Peyer's patch (tissue), 4 donors: ENCODE results near the gene RBM39. TPM values are rescaled to one million over a fixed set of nuclear protein-coding genes. Genes with fewer than 3 reads are reported as not detected.
"Not testable (repeated sequence)": the region's sequence is repeated elsewhere in the genome, so short reads cannot be mapped to it uniquely, and the experiment has no call there.

Experiments
- DNase-seq, 3 donors: peaks; one replicate each; pipeline ENCODE4 v3.0.0-alpha.2; 2017 to 2019
- H3K27ac ChIP-seq, 4 donors: fragments of 200-600 bp; sonication (generic); one replicate each; pipeline ENCODE4 v1.5.1; 2016 to 2019
- H3K27me3 ChIP-seq, 2 donors: fragments of 200-600 bp; sonication (generic); one replicate each; pipeline ENCODE4 v1.5.1; 2019
- H3K36me3 ChIP-seq, 3 donors: fragments of 200-600 bp; sonication (generic); one replicate each; pipeline ENCODE4 v1.5.1; 2016 to 2019
- H3K4me1 ChIP-seq, 4 donors: fragments of 200-600 bp; sonication (generic); one replicate each; pipeline ENCODE4 v1.5.1; 2016 to 2019
- H3K4me3 ChIP-seq, 4 donors: fragments of 200-600 bp; sonication (generic); 1 replicate in 3 of 4; 2 replicates in 1 of 4; pipeline ENCODE4 v1.5.1; 2016 to 2019; ENCODE audit warnings: mild to moderate bottlenecking in 1 of 4
- H3K9me3 ChIP-seq, 4 donors: fragments of 200-600 bp; sonication (generic); one replicate each; pipeline ENCODE4 v1.5.1; 2016 to 2019; ENCODE audit warnings: mild to moderate bottlenecking in 1 of 4
- CTCF ChIP-seq, 6 experiments: fragments of 450-650 bp in 4 of 6; fragments of 200-600 bp in 2 of 6; sonication (generic) in 1 of 6; IDR thresholded peaks; one replicate each; pipeline ENCODE4 v1.5.1; 2017 to 2019; ENCODE audit warnings: antibody characterized with exemption in 6 of 6, mild to moderate bottlenecking in 3 of 6, moderate library complexity in 1 of 6
- POLR2A ChIP-seq, 2 donors: fragments of 450-650 bp; IDR thresholded peaks; one replicate each; pipeline ENCODE4 v1.5.1; 2017; ENCODE audit warnings: antibody characterized with exemption in 2 of 2, mild to moderate bottlenecking in 2 of 2, moderate library complexity in 2 of 2
- total RNA-seq, 4 donors: library from RNA; depleted of rRNA; stranded (reverse); fragments of >200 nt; gene quantifications; one replicate each; pipeline ENCODE4 v1.1.0, GENCODE V29; 2016

Gene RBM39
- total RNA-seq, 4 donors from 2014 or later, result 347 to 1,133 (median 466) TPM

DNA sequence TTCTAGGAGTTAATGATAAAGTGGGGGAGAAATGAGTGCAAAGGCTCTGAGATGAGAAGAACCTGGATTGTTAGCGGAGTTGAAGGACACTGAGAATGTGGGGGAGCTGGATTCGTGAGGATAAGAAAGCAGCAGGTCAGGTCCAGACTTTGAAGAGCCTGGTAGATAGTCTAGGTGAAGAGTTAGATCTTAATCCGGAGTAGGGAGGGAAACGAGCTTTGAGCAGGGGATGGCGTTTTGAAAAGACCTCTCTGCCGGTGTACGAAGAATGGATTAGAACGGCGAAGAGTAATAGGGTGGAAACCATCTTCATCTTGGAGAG lies 29.3 kb upstream of the RBM39 start:
- Histone ChIP-seq H3K27ac (peak overlapping the region; percentile 84 to 99 (median 94)), H3K4me3 (peak overlapping the region in 2 of 4 donors; percentile 67 to 87), H3K36me3 (no peaks in the 10 kb centered on the region), H3K4me1 (peaks cover 0 to 55% (median 32%) of the 10 kb centered on the region in 4 donors), H3K27me3 (no peaks in the 10 kb centered on the region), H3K9me3 (no peaks in the 10 kb centered on the region)
- no peak for TF ChIP-seq CTCF (IDR thresholded peaks at IDR 0.05)
- TF ChIP-seq POLR2A (IDR thresholded peaks at IDR 0.05), result no peak
- DNase-seq, result no peak

GRCh38 chr20:35768731-35769664 lies 26.9 kb upstream of the RBM39 start:
- Histone ChIP-seq H3K4me1 (peaks cover 0 to 45% (median 29%) of the 10 kb centered on the region in 4 donors), H3K27me3 (no peaks in the 10 kb centered on the region), H3K36me3 (no peaks in the 10 kb centered on the region), H3K9me3 (no peaks in the 10 kb centered on the region), H3K27ac (peak overlapping the region; percentile 84 to 95 (median 90)), H3K4me3 (no peak overlapping the region)
- TF ChIP-seq CTCF (IDR thresholded peaks at IDR 0.05) (no peak), POLR2A (IDR thresholded peaks at IDR 0.05) (peak; percentile 22 to 59)
- peak; percentile 68 to 94 (median 76) for DNase-seq

DNA sequence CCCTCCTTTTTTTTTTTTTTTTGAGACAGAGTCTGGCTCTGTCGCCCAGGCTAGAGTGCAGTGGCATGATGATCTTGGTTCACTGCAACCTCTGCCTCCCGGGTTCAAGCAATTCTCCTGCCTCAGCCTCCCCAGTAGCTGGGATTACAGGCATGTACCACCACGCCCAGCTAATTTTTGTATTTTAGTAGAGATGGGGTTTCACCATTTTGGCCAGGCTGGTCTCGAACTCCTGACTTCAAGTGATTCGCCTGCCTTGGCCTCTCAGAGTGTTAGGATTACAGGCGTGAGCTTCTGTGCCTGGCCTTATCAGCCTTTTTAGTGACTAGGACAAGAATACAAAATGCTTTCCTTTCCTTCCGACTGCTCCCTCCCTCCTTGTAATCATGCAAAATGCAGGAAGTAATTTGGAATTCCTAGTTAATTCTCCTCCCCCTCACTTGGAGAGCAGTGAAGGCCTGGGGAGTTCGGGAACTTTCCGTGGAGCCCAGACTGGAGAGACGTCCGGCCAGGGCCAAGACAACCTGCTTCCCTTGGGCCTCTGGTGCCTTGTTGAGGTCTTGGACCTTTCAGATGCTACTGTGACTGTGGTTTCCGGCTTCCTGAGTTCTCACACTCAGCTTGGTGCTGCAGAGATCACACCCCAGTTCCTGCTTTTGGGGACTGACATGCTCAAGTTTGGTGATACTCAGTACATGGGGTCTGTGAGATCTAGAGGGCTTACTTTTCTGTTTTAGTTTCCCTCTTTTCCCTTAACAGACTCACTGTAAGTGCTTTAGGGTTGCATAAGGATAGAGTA lies 25.8 kb upstream of the RBM39 start:
- H3K27me3 ChIP-seq, result no peaks in the 10 kb centered on the region
- peak; percentile 54 to 94 (median 90) for DNase-seq
- H3K9me3 ChIP-seq, result no peaks in the 10 kb centered on the region
- H3K27ac ChIP-seq, result peak overlapping the region; percentile 84 to 95 (median 90)
- H3K36me3 ChIP-seq, result no peaks in the 10 kb centered on the region
- no peak overlapping the region for H3K4me3 ChIP-seq
- peaks cover 0 to 37% (median 29%) of the 10 kb centered on the region in 4 donors for H3K4me1 ChIP-seq
- peak; percentile 35 to 52 for TF ChIP-seq POLR2A (IDR thresholded peaks at IDR 0.05)
- TF ChIP-seq CTCF (IDR thresholded peaks at IDR 0.05), result no peak

DNA sequence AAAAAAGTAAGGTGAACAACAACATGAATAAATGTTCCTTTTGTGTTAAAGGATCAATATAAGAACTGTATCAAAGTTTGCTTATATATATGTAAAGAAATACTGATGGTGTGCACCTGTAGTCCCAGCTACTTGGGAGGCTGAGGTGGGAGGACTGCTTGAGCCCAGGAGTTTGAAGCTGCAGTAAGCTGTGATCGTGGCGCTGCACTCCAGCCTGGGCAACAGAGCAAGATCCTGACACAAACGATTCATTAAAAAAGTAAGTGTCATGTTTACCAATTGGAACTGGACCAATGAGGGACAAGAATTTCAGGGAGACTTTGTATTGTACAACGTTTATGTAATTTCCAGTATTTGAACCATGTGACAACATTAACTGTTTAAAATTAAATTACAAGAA lies 24.8 kb upstream of the RBM39 start:
- Histone ChIP-seq H3K27me3 (no peaks in the 10 kb centered on the region), H3K36me3 (no peaks in the 10 kb centered on the region), H3K27ac (peak overlapping the region; percentile 84 to 95 (median 90)), H3K4me1 (peaks cover 0 to 34% (median 29%) of the 10 kb centered on the region in 4 donors), H3K9me3 (no peaks in the 10 kb centered on the region), H3K4me3 (no peak overlapping the region)
- no peak for DNase-seq
- no peak for TF ChIP-seq CTCF (IDR thresholded peaks at IDR 0.05)
- no peak for TF ChIP-seq POLR2A (IDR thresholded peaks at IDR 0.05)

- H3K4me3 ChIP-seq, result not testable (repeated sequence)
- peaks cover 0 to 25% (median 17%) of the 10 kb centered on the region in 4 donors for H3K4me1 ChIP-seq
Observed at GRCh38 chr20:35764936-35765335, 22.9 kb upstream of the RBM39 start.

GRCh38 chr20:35762461-35762860 lies 20.4 kb upstream of the RBM39 start:
- Histone ChIP-seq H3K36me3 (no peaks in the 10 kb centered on the region), H3K4me3 (no peak overlapping the region), H3K27me3 (no peaks in the 10 kb centered on the region), H3K9me3 (no peaks in the 10 kb centered on the region), H3K27ac (no peak overlapping the region), H3K4me1 (peaks cover 0 to 4% (median 2%) of the 10 kb centered on the region in 4 donors)
- no peak for DNase-seq
- no peak for TF ChIP-seq CTCF (IDR thresholded peaks at IDR 0.05)
- no peak for TF ChIP-seq POLR2A (IDR thresholded peaks at IDR 0.05)

More at GRCh38 chr20:35764936-35765335, 22.9 kb upstream of the RBM39 start:
- not testable (repeated sequence) for H3K36me3 ChIP-seq, DNase-seq, H3K9me3 ChIP-seq, H3K27me3 ChIP-seq
- peak overlapping the region in 2 of 4 donors; percentile 13 to 22 for H3K27ac ChIP-seq

DNA sequence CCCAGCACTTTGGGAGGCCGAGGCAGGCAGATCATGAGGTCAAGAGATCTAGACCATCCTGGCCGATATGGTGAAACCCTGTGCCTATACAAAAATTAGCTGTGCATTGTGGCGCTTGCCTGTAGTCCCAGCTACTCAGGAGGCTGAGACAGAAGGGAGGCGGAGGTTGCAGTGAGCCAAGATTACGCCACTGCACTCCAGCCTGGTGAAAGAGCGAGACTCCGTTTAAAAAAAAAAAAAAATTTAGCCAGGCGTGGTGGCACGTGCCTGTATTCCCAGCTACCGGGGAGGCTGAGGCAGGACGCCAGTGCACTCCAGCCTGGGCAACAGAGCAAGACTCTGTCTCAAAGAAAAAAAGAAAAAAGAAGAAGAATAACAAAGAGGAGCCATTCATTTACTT lies 19.5 kb upstream of the RBM39 start:
- H3K27me3 ChIP-seq, H3K4me1 ChIP-seq, DNase-seq, H3K9me3 ChIP-seq, H3K36me3 ChIP-seq, H3K27ac ChIP-seq, H3K4me3 ChIP-seq: not testable (repeated sequence)
